H1 (cell line): Measurements from ENCODE around the gene SGK2. TPM values are rescaled to one million over a fixed set of nuclear protein-coding genes. Genes with fewer than 3 reads are reported as not detected.
"Not testable (repeated sequence)": the region's sequence is repeated elsewhere in the genome, so short reads cannot be mapped to it uniquely, and the experiment has no call there.

Experiments used
- CTCF ChIA-PET: fragments of 300-600 bp; sonication (Branson Sonifier 250); formaldehyde crosslinking; loops from one replicate; lab custom pipeline; 2021; ENCODE audit not compliant: partially characterized antibody; lab: Charles Lee
- POLR2A ChIA-PET: fragments of 300-600 bp; sonication (Branson Sonifier 250); formaldehyde crosslinking; loops from one replicate; lab custom pipeline; 2021; ENCODE audit warnings: inconsistent platforms; ENCODE audit not compliant: partially characterized antibody; lab: Charles Lee
- DNase-seq, 2 experiments: peaks; one replicate each; pipeline versions ENCODE4 v3.0.0 to v3.0.0-alpha.2; 2010 to 2022; ENCODE audit warnings: low spot score in 2 of 2, low read depth in 1 of 2, mixed read lengths in 1 of 2
- FAIRE-seq: peaks from 2 replicates; lab custom pipeline; 2011; peaks lifted over from hg19 to GRCh38; lab: Jason Lieb, UNC
- H2AFZ ChIP-seq: 2 replicates; pipeline ENCODE4 v1.8.1; 2012; ENCODE audit warnings: low read length, inconsistent platforms
- H2AK5ac ChIP-seq: 2 replicates; pipeline ENCODE4 v1.6.1; 2013; ENCODE audit warnings: low read depth, low read length
- H2BK120ac ChIP-seq: replicated peaks from 2 replicates; pipeline ENCODE3; 2013; ENCODE audit warnings: low read depth, low read length, inconsistent platforms
- H2BK12ac ChIP-seq: 2 replicates; pipeline ENCODE4 v1.6.1; 2013; ENCODE audit warnings: low read depth, low read length
- H2BK15ac ChIP-seq: 2 replicates; pipeline ENCODE4 v1.6.1; 2013; ENCODE audit warnings: low read length
- H2BK20ac ChIP-seq: 2 replicates; pipeline ENCODE4 v1.6.1; 2013; ENCODE audit warnings: low read length
- H2BK5ac ChIP-seq: 2 replicates; pipeline ENCODE4 v1.6.1; 2013; ENCODE audit warnings: low read depth, low read length
- H3K14ac ChIP-seq: 2 replicates; pipeline ENCODE4 v1.6.1; 2013; ENCODE audit warnings: inconsistent platforms; ENCODE audit not compliant: insufficient read length
- H3K18ac ChIP-seq: 2 replicates; pipeline ENCODE4 v1.6.1; 2013; ENCODE audit warnings: low read length; ENCODE audit errors: extremely low read depth
- H3K23ac ChIP-seq: 2 replicates; pipeline ENCODE4 v1.6.1; 2013; ENCODE audit warnings: inconsistent platforms; ENCODE audit not compliant: insufficient read length
- H3K23me2 ChIP-seq: 2 replicates; pipeline ENCODE4 v1.6.1; 2013; ENCODE audit warnings: low read depth, low read length
- H3K27ac ChIP-seq: 2 replicates; pipeline ENCODE4 v1.6.1; 2011; ENCODE audit warnings: low read depth, low read length, inconsistent platforms
- H3K27me3 ChIP-seq, 4 experiments: replicated peaks in 1 of 4; 1 replicate in 1 of 4; 2 replicates in 3 of 4; pipeline versions ENCODE4 v1.6.1 to v1.8.1; 2011 to 2013; ENCODE audit warnings: low read length in 3 of 4, mild to moderate bottlenecking in 3 of 4, inconsistent platforms in 2 of 4, mixed read lengths in 2 of 4, moderate library complexity in 1 of 4; ENCODE audit not compliant: control insufficient read depth in 3 of 4, insufficient read depth in 3 of 4; ENCODE audit errors: extremely low read depth in 1 of 4
- H3K36me3 ChIP-seq, 4 experiments: 2 replicates each; pipeline versions ENCODE4 v1.6.1 to v1.8.1; 2011 to 2013; ENCODE audit warnings: mild to moderate bottlenecking in 4 of 4, low read length in 3 of 4, moderate library complexity in 2 of 4, control low read depth in 1 of 4, inconsistent platforms in 1 of 4; ENCODE audit not compliant: insufficient read depth in 4 of 4, control insufficient read depth in 2 of 4
- H3K4ac ChIP-seq: replicated peaks from 2 replicates; pipeline ENCODE3; 2013; ENCODE audit warnings: low read length, low read depth, mixed read lengths, inconsistent platforms; ENCODE audit not compliant: insufficient read length
- H3K4me1 ChIP-seq, 4 experiments: replicated peaks in 1 of 4; 1 replicate in 1 of 4; 2 replicates in 3 of 4; pipeline versions ENCODE4 v1.6.1 to v1.8.1; 2011 to 2013; ENCODE audit warnings: low read length in 3 of 4, inconsistent platforms in 2 of 4, mixed read lengths in 1 of 4; ENCODE audit not compliant: insufficient read depth in 4 of 4, control insufficient read depth in 3 of 4
- H3K4me2 ChIP-seq, 2 experiments: 2 replicates each; pipeline versions ENCODE4 v1.6.1 to v1.8.1; 2011 to 2013; ENCODE audit warnings: low read depth in 2 of 2, low read length in 2 of 2, control low read depth in 1 of 2, inconsistent platforms in 1 of 2, mild to moderate bottlenecking in 1 of 2; ENCODE audit not compliant: insufficient read depth in 1 of 2
- H3K4me3 ChIP-seq, 4 experiments: fragments of 200-600, 300-600 bp in 1 of 4; sonication (generic), shearing (Covaris generic), sonication (Bioruptor Twin) in 1 of 4; 2 replicates each; pipeline versions ENCODE4 v1.5.1 to v1.8.1; 2011 to 2016; ENCODE audit warnings: low read length in 4 of 4, low read depth in 3 of 4, control low read depth in 2 of 4, inconsistent platforms in 2 of 4, mild to moderate bottlenecking in 2 of 4, mixed read lengths in 1 of 4, moderate library complexity in 1 of 4; ENCODE audit not compliant: insufficient read depth in 2 of 4; ENCODE audit errors: extremely low read depth in 1 of 4
- H3K56ac ChIP-seq: replicated peaks from 2 replicates; pipeline ENCODE3; 2013; ENCODE audit warnings: low read depth, mild to moderate bottlenecking, mixed read lengths, low read length, inconsistent platforms; ENCODE audit not compliant: insufficient read length
- H3K79me1 ChIP-seq: 2 replicates; pipeline ENCODE4 v1.6.1; 2013; ENCODE audit warnings: low read depth, low read length, control low read depth
- H3K79me2 ChIP-seq, 2 experiments: 2 replicates each; pipeline versions ENCODE4 v1.6.1 to v1.8.1; 2012 to 2013; ENCODE audit warnings: low read length in 2 of 2, mild to moderate bottlenecking in 2 of 2, inconsistent platforms in 1 of 2; ENCODE audit not compliant: insufficient read depth in 2 of 2, control insufficient read depth in 1 of 2
- H3K9ac ChIP-seq, 4 experiments: replicated peaks in 1 of 4; 1 replicate in 1 of 4; 2 replicates in 3 of 4; pipeline versions ENCODE4 v1.6.1 to v1.8.1; 2011 to 2013; ENCODE audit warnings: low read depth in 3 of 4, low read length in 3 of 4, control low read depth in 2 of 4, mild to moderate bottlenecking in 2 of 4, moderate library complexity in 2 of 4, inconsistent platforms in 1 of 4; ENCODE audit errors: extremely low read depth in 1 of 4
- H3K9me3 ChIP-seq, 2 experiments: 2 replicates each; pipeline versions ENCODE4 v1.6.1 to v1.8.1; 2012 to 2013; ENCODE audit warnings: mild to moderate bottlenecking in 2 of 2, moderate library complexity in 2 of 2, control low read depth in 1 of 2, inconsistent platforms in 1 of 2, low read depth in 1 of 2, low read length in 1 of 2, mixed read lengths in 1 of 2; ENCODE audit not compliant: insufficient read depth in 2 of 2
- H4K20me1 ChIP-seq, 2 experiments: replicated peaks in 1 of 2; 2 replicates each; pipeline versions ENCODE3 to v1.8.1; 2011 to 2013; ENCODE audit warnings: inconsistent platforms in 2 of 2, low read length in 2 of 2, mild to moderate bottlenecking in 1 of 2; ENCODE audit not compliant: insufficient read depth in 2 of 2, control insufficient read depth in 1 of 2
- H4K5ac ChIP-seq: 2 replicates; pipeline ENCODE4 v1.6.1; 2013; ENCODE audit warnings: low read length, low read depth, mixed read lengths, inconsistent platforms; ENCODE audit not compliant: insufficient read length
- H4K8ac ChIP-seq: 2 replicates; pipeline ENCODE4 v1.8.0; 2013; ENCODE audit warnings: mild to moderate bottlenecking, moderate library complexity, low read length, inconsistent platforms; ENCODE audit not compliant: insufficient read depth; ENCODE audit errors: extremely low read depth
- H4K91ac ChIP-seq: replicated peaks from 2 replicates; pipeline ENCODE3; 2013; ENCODE audit warnings: low read length, mixed read lengths, inconsistent platforms; ENCODE audit not compliant: insufficient read length
- WGBS, 2 experiments: shearing (Covaris generic) in 1 of 2; methylation state at CpG; one replicate each; pipeline versions ENCODE4 v1.1.6 to v1.1.7; 2013 to 2015; ENCODE audit warnings: low lambda C conversion rate in 2 of 2, mixed read lengths in 2 of 2, inconsistent platforms in 1 of 2, low coverage in 1 of 2, missing lambda C conversion rate in 1 of 2; ENCODE audit not compliant: insufficient replicate concordance in 2 of 2, insufficient coverage in 1 of 2, insufficient read length in 1 of 2; ENCODE audit errors: extremely low coverage in 1 of 2, missing lambda C conversion rate in 1 of 2; 5-methylcytosine and 5-hydroxymethylcytosine counted together
- polyA plus RNA-seq, 7 experiments: library from polyadenylated mRNA; depleted of rRNA in 3 of 7; stranded (reverse) in 5 of 7; unstranded in 2 of 7; fragments of >200 nt in 5 of 7; fragments of 200-250 nt in 2 of 7; gene quantifications; 1 replicate in 5 of 7; 2 replicates in 1 of 7; 4 replicates in 1 of 7; pipeline versions ENCODE4 v1.2.1 to v1.2.3, GENCODE V29; 2011 to 2013; ENCODE audit warnings: missing spikeins in 2 of 7, mixed read lengths in 2 of 7
- total RNA-seq: library from RNA; stranded (reverse); fragmentation: NEBNext Ultra II Directional; extraction: Animal tissue kit (Norgen Biotek cat#: 25700); gene quantifications from 2 replicates; pipeline ENCODE4 v1.2.1, GENCODE V29; 2021

The SGK2 gene
- total and polyA plus RNA-seq, 2 of the 8 experiments (the other 6 are each of a cell fraction or from before 2014, with no cell fraction given) = 0.21 TPM; not detected in 1

GRCh38 chr20:43601960-43602359, 43.1 kb downstream of the SGK2 start:
- H3K4me1 ChIP-seq, H3K27ac ChIP-seq, H2AFZ ChIP-seq, H2BK15ac ChIP-seq, H3K4me2 ChIP-seq, H2BK120ac ChIP-seq, H3K27me3 ChIP-seq, DNase-seq, H3K18ac ChIP-seq, FAIRE-seq, POLR2A ChIA-PET, H3K79me2 ChIP-seq, H3K4ac ChIP-seq, H4K8ac ChIP-seq, H4K20me1 ChIP-seq, H3K4me3 ChIP-seq, H3K14ac ChIP-seq, H2BK5ac ChIP-seq, H3K9me3 ChIP-seq, H3K79me1 ChIP-seq, CTCF ChIA-PET, H3K56ac ChIP-seq, H4K91ac ChIP-seq, H2BK12ac ChIP-seq, H4K5ac ChIP-seq, H3K9ac ChIP-seq, H2AK5ac ChIP-seq, H3K23me2 ChIP-seq, H2BK20ac ChIP-seq, H3K23ac ChIP-seq: not testable (repeated sequence)
- WGBS, 2 experiments = 79% methylated on average over 8 of the region's 8 CpGs; no CpG with 5 or more reads in 1 of the 2 experiments
- peaks cover 3 to 41% (median 19%) of the 10 kb centered on the region in 4 experiments; a peak in 7 of 8 replicates for H3K36me3 ChIP-seq
